SU-DHL-6 (cell line): ENCODE measurements around the gene ANKS6.

Source experiments
- CTCF ChIP-seq: fragments of 200-600 bp; sonication (generic); IDR thresholded peaks from one replicate; pipeline ENCODE4 v1.5.1; 2017; ENCODE audit warnings: antibody characterized with exemption, mild to moderate bottlenecking, low read length, moderate library complexity; ENCODE audit not compliant: insufficient read depth, poor library complexity, severe bottlenecking
- EZH2phosphoT487 ChIP-seq: fragments of 200-600 bp; sonication (generic), shearing (Covaris generic); conservative IDR thresholded peaks from 2 replicates; pipeline ENCODE4 v1.6.1; 2018; ENCODE audit warnings: mild to moderate bottlenecking, antibody characterized with exemption, low read length, moderate library complexity, mixed read lengths

GRCh38 chr9:98721643-98722042 is 74.7 kb downstream of the ANKS6 start:
- TF ChIP-seq CTCF = no peak
- TF ChIP-seq EZH2phosphoT487 = no peak
